HG03342 (cell line): ENCODE measurements around the gene NFE2.
"Not testable (repeated sequence)": the region's sequence is repeated elsewhere in the genome, so short reads cannot be mapped to it uniquely, and the experiment has no call there.

Source experiments
- ATAC-seq: cut with Tn5 transposase; IDR thresholded peaks from one replicate; pipeline ENCODE4 v1.9.1; 2021; ENCODE audit warnings: mild to moderate bottlenecking, moderate library complexity; ENCODE audit not compliant: unreplicated experiment

NFE2 gene

GRCh38 chr12:54284070-54284780 lies 16.6 kb downstream of the NFE2 start:
- not testable (repeated sequence) for ATAC-seq

GRCh38 chr12:54282949-54283593 lies 17.7 kb downstream of the NFE2 start:
- ATAC-seq: no peak

- ATAC-seq: not testable (repeated sequence)
These were observed 19.1 kb downstream of the NFE2 start for GRCh38 chr12:54281694-54282093.

- ATAC-seq: not testable (repeated sequence)
These were observed 19.6 kb downstream of the NFE2 start for GRCh38 chr12:54281261-54281638.

GRCh38 chr12:54280468-54281260 lies 20.2 kb downstream of the NFE2 start, which contains the start of gene HNRNPA1:
Gene HNRNPA1, plus strand, starts transcription at chr12:54280726. Its CDS starts 82 bp downstream, at chr12:54280808.
- ATAC-seq: peak; percentile 84

- ATAC-seq: peak; percentile 76
These were observed 21.0 kb downstream of the NFE2 start, which contains the start of gene CBX5 for GRCh38 chr12:54279632-54280467. Gene CBX5, minus strand, starts transcription at chr12:54280122. Its CDS starts 22,472 bp downstream, at chr12:54257650.

GRCh38 chr12:54279227-54279631 lies 21.6 kb downstream of the NFE2 start:
- ATAC-seq: no peak

GRCh38 chr12:54277823-54278276 lies 23.0 kb downstream of the NFE2 start:
- no peak for ATAC-seq

GRCh38 chr12:54276368-54276767 lies 24.4 kb downstream of the NFE2 start:
- ATAC-seq: no peak

GRCh38 chr12:54273981-54274380 lies 26.8 kb downstream of the NFE2 start:
- no peak for ATAC-seq

GRCh38 chr12:54272214-54272613 lies 28.6 kb downstream of the NFE2 start:
- no peak for ATAC-seq

- ATAC-seq: no peak
These were observed 30.5 kb downstream of the NFE2 start for GRCh38 chr12:54270345-54270744.

GRCh38 chr12:54266852-54267251 lies 34.0 kb downstream of the NFE2 start:
- ATAC-seq: no peak

GRCh38 chr12:54265364-54265812 lies 35.4 kb downstream of the NFE2 start:
- ATAC-seq: no peak

GRCh38 chr12:54262403-54262925 lies 38.4 kb downstream of the NFE2 start:
- no peak for ATAC-seq

GRCh38 chr12:54261815-54262402 lies 38.9 kb downstream of the NFE2 start:
- ATAC-seq: no peak

- peak; percentile 91 for ATAC-seq
These were observed 41.4 kb downstream of the NFE2 start for GRCh38 chr12:54259194-54260011.

GRCh38 chr12:54258201-54258681 lies 42.6 kb downstream of the NFE2 start:
- no peak for ATAC-seq

GRCh38 chr12:54257332-54257731 lies 43.5 kb downstream of the NFE2 start:
- no peak for ATAC-seq
